Esophagus mucosa (tissue), 1 donor: Measurements from ENCODE around the gene EEFSEC. TPM values are rescaled to one million over a fixed set of nuclear protein-coding genes. Genes with fewer than 3 reads are reported as not detected.

Experiments
- ATAC-seq: fragments of 200-7000 bp; cut with Tn5 transposase; one replicate; pipeline ENCODE4 v1.9.1; 2020
- total RNA-seq: library from RNA; stranded (reverse); gene quantifications from one replicate; pipeline ENCODE4 v1.2.4, GENCODE V29; 2023
- donor health status: DM: yes; HTN: yes; CAD: no.

EEFSEC gene
- total RNA-seq, 1 donor from 2014 or later = 10.4 TPM

DNA sequence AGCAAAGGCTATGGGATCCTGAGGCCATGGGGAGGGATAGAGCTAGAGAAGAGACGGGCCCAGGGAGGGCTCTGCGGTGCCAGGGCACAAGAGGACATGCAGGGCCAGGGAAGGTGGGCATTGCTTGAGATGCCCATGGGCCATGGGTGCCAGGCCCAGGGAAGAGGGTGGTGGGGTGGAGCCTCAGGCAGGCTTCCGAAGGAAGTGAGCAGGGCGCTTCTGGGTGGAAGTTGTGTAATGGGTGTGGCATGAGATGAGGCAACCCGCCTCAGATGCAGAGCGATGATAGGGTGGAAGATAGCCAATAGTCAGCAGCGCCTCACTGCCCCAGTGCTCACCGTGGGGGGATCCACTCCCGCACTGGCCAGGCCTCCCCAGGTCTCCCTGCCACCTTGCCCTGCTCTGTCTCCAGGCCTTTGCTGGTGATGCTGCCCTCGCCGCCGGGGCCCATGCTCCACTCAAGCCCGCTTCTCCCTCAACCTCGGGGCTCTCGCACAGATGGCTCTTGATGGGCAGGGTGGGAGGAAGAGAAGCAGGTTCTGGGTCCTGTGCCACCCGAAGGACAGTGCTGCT, 262.0 kb downstream of the EEFSEC start:
- no peak for ATAC-seq

GRCh38 chr3:128415773-128416577, 262.7 kb downstream of the EEFSEC start:
- ATAC-seq = no peak

- ATAC-seq = peak; percentile 81
Measured at GRCh38 chr3:128416578-128417211, 263.4 kb downstream of the EEFSEC start.

- no peak for ATAC-seq
Measured at GRCh38 chr3:128418900-128419299, 265.6 kb downstream of the EEFSEC start.

DNA sequence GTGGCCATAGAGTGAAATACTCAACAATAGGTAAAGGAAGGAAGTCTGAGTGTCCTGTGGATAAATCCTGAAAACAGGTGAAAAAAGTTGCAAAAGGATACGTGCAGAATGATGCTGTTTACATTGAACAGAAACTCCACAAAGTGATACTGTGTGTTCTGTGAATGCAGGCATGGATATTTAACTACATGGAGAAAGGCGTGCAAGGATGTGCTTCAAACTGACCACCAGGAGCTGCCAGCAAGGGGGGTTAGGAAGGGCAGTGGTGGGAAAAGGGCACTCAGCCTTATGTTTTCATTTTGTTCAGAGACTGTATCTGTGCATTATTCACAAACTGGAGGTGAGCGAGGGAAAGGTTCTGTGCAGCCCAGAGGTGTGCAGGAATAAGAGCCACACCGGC, 266.0 kb downstream of the EEFSEC start:
- no peak for ATAC-seq

- ATAC-seq = no peak
Measured at GRCh38 chr3:128420289-128420688, 267.0 kb downstream of the EEFSEC start.

DNA sequence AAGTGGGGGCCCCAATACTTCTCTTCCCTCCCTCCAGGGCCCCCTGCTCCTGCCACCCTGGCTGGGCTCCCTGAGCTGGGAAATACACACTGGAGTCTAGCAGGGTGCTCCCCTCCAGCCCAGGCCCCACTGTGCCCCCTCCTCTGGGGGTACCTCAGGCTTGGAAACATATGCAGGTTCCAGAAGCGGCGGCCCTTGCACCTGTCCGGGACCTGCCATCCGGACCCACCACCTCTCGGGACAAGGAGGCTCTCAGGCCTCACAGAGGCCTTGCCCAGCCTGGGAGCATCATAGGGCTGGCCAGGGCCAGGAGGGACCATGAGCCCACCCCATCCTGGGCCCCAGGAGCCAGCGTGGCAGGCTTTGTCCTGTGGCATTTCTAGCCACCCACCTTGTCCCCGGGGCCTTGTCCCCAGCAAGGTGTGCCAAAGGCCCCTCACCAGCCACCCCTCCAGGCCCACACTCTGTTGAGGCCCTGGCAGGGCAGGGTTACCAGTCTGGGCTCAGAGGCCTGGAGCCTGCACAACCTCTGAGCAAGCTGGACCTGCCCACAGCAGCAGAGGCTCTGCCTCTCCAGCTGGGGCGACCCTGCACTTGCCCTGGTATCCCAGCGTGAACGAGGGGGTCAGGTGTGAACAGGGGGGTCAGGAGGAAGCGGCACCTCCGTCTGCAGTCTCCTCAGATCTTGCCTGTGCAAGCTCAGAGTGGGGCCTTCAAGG, 267.6 kb downstream of the EEFSEC start:
- ATAC-seq = no peak

DNA sequence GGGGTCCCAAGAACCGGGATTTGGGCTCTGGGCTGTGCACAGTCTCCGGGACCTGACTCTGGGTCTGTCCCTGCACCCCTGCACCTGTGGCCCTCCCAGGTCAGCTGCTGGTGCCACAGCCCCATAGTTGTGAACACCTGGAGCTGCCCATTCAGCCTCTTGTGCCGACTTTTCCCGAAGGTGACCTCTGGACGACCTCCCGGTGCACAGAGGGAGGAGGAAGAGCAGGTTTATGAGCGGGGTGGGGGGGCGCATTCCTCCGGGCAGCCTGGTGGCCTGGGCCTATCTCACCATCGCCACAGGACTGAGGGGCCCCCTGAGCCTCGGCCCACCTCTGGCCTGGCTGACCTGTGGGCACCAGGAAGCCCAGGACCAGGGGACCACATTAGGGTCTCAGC, 268.2 kb downstream of the EEFSEC start:
- no peak for ATAC-seq

GRCh38 chr3:128421966-128422365, 268.7 kb downstream of the EEFSEC start:
- no peak for ATAC-seq

DNA sequence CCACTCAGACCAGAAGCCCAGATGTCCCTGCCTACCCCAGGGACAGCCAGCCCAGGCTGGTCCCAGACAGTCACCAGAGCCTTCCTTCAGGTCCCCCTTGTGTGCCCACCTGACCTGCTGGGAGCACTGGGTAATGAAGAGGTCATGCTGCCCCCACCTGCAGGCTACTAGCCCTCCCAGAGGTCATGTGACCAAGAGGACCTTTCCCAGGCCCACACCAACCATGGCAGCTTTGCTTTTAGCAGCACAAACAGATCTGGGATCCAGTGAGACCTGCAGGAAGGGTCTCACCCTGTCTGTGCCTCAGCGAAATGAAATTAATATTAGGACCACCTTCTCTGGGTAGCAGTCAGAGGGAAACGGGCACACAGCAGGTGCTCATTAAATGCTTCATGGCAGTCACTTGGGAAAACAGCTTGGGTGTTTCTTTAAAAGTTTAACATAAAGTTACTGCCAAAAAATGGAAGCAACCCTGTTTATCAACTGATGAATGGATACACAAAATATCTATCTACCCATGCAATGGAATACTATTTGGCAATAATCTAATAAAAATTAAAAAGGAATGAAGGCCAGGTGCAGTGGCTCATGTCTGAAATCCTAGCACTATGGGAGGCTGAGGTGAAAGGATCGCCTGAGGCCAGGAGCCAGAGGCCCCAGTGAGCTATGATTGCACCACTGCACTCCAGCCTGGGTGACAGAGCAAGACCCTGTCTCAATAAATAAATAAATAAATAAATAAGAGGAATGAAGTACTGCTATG, 269.7 kb downstream of the EEFSEC start:
- no peak for ATAC-seq

DNA sequence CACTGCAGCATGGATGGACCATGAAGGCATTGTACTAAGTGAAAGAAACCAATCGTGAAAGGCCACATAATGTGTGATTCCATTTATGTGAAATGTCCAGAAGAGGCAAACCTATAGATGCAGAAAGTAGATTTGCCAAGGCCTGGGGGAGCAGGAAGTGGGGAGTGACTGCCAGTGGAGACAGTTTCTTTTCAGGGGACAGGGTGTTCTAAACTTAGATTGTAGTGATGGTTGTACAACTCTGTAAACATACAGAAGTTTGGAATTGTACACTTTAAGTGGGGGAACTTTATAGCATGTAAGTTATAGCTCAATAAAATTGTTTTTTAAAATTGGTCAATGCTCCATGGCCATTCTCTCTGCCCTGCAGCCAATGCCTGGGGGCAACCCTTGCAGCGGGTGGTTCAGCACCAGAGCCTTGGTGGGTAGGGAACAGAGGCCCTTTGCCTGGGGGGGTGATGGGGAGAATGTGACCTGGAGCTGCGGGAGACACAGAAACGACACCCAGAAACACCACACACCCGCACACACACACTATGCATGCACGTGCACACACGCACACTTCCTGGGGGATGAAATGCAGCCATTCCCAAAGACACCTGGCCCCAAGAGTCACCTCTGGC, 270.4 kb downstream of the EEFSEC start:
- no peak for ATAC-seq

DNA sequence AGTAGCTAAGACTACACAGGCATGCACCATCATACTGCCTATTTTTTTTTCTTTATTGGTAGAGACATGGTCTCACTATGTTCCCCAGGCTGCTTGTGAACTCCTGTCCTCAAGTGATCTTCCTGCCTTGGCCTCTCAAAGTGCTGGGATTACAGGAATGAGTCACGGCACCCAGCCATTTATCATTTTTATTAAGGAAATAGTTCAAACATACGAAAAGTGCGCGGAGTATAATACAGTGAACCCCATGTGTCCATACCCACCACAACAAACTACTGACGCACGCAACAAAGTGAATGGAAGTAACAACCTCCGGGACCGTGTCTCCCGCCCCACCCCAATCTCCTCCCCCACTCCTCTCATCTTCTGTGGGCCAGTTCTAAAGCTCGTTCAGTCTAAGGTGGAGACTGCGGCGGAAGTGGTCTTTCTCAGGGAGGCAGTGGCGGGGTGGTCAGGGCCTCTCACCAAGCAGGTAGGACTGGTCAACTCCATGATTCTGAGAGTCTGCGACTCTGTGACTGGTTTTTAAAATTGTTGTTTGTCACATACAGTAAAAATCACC, 271.3 kb downstream of the EEFSEC start:
- ATAC-seq = no peak

DNA sequence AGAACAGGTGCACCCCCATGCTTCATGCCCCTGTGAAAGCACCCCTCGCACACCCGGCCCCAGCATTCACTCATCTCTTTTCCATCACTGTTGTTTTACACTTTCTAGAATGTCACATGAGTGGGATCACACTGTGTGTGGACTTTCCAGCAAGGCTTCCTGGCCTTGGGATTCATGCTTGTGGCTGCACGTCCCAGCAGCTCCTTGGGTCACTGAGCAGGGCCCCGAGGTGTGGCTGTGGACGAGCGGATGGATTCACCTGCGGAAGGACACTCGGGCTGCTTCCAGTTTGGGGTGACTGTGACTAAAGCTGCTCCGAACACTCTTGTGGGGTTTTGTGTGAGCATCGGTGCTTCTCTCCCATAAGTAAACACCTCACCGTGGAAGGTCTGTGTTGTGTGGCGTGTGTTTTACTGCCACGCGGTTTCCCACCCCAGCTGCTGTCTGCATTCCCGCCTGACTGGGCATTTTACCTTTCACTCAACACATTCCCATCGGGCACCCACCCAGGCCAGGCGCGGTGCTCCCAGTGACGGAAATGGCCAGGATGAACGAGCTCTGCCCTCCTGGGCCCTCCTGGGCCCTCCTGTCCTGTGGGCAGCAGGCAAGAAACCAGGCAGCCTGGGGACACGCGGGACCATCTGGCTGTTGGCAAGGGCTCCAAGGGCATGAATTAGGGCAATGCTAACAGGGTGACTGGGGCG, 272.0 kb downstream of the EEFSEC start:
- no peak for ATAC-seq

- no peak for ATAC-seq
Measured at GRCh38 chr3:128425846-128426127, 272.5 kb downstream of the EEFSEC start.

DNA sequence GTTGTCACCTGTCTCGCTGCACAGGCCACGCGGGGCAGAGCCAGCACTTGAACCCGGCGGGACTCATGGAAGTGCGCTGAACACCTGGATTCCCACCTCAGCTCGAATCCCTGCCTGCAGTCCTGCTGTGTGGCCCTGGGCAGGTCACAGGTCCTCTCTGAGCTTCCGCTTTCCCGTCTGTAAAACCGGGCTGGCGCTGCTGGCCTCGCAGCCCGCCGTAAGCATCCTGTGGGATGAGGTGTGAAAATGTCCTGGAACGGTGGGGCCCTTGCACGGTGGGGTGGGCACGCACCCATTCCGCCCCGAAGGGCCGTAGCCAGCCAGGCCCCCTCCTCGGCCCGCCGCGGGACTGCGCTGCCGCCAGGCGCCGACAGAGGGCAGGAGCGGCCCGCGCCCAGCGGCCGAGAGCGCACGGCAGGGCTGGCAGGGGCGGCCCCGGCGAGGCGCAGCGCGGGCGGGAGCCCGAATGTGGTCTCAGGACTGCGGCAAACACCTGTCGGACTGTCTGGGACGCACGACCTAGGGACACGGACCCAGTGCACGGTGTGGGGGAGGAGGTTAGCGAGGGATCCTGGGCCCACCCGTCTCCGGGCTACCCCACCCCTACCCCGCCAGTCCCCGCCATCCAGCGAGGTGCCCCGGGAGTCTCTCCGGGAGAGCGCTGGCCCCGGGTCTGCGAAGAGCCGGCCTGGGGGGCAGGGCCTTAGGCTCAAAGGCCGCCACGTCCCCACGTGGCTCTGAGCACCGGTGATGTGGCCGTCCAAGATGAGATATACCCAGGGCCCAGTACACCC, 273.0 kb downstream of the EEFSEC start:
- ATAC-seq = peak; percentile 83

DNA sequence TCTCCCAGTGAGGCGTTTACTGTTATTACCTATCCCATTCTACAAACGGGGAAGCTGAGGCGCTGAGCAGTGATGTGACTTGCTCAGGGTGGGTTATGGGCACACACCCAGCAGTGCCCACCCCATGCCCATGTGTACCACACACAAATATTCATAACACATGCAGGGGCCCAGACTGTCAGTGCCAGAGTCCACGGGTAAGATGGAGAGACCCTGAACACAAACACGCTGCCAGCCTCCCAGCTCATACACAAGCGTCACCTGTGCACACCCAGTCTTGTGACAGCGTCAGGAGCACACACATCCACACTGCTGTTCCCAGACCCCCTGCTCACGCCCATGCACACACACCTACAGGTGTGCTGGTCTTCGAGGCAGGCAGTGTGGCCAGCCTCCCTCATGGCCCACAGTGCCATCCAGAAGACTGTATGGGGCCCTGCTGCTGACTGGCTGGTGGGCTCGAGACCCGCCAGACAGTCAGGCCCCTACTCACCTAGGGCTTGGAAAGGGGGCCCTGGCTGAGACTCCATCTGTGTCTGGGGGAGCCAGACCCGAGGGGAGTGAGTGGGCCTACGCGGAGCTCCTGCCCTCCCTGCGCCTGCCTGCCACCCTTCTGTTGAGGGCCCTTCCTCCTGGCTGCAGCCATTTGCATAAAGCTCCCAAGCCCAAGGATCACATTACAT, 274.0 kb downstream of the EEFSEC start:
- ATAC-seq = no peak

DNA sequence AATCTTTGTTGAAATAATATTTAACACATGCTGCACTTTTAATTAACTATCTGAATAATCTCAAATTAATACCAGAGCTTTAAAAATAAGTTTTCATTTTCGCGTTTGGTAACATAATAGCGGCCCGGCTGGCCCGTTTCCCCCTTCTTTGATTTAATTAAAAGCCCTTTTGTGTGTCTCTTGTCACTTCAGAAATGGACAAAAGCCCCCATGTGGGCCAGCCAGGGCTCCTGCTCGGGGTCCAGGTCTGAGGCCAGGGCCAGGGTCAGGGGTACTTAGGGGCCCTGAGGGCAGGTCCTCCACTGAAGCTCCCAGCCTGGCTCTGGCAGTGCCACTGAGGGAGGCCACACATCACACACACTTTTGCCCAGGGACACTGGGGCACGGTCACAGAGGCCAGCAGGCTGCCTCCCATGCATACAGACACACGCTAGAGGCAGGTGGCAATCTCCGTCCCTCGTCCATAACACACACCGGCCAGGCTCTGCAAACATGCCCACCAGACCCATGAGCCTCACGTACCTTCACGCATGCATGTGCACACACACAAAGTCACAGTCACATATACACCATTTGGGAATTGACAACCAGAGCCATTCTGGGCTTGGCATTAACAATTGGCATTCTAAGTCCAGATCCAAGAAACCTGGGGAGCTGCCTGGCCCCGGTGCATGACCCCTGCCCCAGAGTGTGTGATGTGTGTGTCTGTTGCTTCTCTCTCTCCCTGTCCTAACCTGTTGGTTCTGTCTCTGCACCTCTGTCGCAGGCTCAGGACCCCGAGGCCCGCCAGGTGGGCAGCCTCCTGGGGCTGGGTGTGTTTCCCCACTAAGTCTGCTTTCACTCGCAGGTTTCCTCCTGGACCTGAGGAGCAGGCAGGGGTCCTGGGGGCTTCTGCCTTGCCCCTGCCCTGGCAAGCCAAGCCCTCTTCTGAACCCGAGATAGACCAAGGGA, 274.9 kb downstream of the EEFSEC start:
- no peak for ATAC-seq

- no peak for ATAC-seq
Measured at GRCh38 chr3:128429275-128429674, 276.0 kb downstream of the EEFSEC start.

DNA sequence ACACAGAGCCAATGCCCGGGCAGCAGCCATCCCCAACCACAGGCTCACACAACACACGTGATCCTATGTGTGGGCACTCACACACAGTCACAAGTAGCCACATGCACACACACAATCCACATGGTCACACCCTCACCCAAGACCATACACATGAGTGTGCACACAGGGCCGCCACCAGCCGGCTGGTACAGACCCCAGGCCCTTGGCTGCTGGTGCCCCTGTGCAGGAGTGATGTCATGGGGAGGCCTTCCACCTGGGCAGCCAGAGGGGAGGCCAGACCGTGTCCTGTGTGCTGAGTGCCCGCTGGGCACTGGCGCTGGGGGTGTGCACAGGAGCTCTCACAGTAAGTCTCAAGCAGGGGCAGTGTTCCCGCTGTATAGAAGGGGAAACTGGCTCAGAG, 276.5 kb downstream of the EEFSEC start:
- no peak for ATAC-seq
